Thyroid gland (tissue), 4 donors: Measurements from ENCODE around the gene DLG1. TPM values are rescaled to one million over a fixed set of nuclear protein-coding genes. Genes with fewer than 3 reads are reported as not detected.

ENCODE experiments used
- DNase-seq, 2 donors: peaks; one replicate each; pipeline ENCODE4 v3.0.0-alpha.2; 2019
- H3K27ac ChIP-seq, 3 donors: fragments of 200-600 bp; sonication (generic); 1 replicate in 2 of 3; 2 replicates in 1 of 3; pipeline ENCODE4 v1.5.1; 2016 to 2019; ENCODE audit warnings: mild to moderate bottlenecking in 1 of 3, moderate library complexity in 1 of 3
- H3K27me3 ChIP-seq: fragments of 200-600 bp; sonication (generic); one replicate; pipeline ENCODE4 v1.5.1; 2019
- H3K36me3 ChIP-seq, 2 donors: fragments of 200-600 bp; sonication (generic); one replicate each; pipeline ENCODE4 v1.5.1; 2016 to 2019
- H3K4me1 ChIP-seq, 2 donors: fragments of 200-600 bp; sonication (generic); one replicate each; pipeline ENCODE4 v1.5.1; 2017 to 2019
- H3K4me3 ChIP-seq, 3 donors: fragments of 200-600 bp; sonication (generic); replicated peaks in 1 of 3; 1 replicate in 2 of 3; 2 replicates in 1 of 3; pipeline ENCODE4 v1.5.1; 2016; ENCODE audit warnings: mild to moderate bottlenecking in 1 of 3
- H3K9me3 ChIP-seq: fragments of 200-600 bp; sonication (generic); one replicate; pipeline ENCODE4 v1.5.1; 2017
- CTCF ChIP-seq, 6 experiments: fragments of 200-600 bp in 3 of 6; fragments of 450-650 bp in 3 of 6; sonication (generic) in 3 of 6; IDR thresholded peaks; one replicate each; pipeline ENCODE4 v1.5.1; 2016 to 2019; ENCODE audit warnings: antibody characterized with exemption in 6 of 6, mild to moderate bottlenecking in 2 of 6, inconsistent platforms in 1 of 6, moderate library complexity in 1 of 6
- POLR2A ChIP-seq, 2 donors: fragments of 450-650 bp; IDR thresholded peaks; one replicate each; pipeline ENCODE4 v1.6.1; 2017; ENCODE audit warnings: antibody characterized with exemption in 2 of 2, mild to moderate bottlenecking in 2 of 2, moderate library complexity in 1 of 2
- WGBS, 2 donors: methylation state at CpG; one replicate each; pipeline ENCODE4 v1.1.5; 2017; 5-methylcytosine and 5-hydroxymethylcytosine counted together
- intact Hi-C: fragments of 100-400 bp; cut with DNase I; formaldehyde crosslinking; loops from one replicate; pipeline ENCODE4 v1.15.1; 2023
- total RNA-seq, 4 donors: library from RNA; depleted of rRNA; stranded (reverse); fragments of >200 nt; gene quantifications; one replicate each; pipeline ENCODE4 v1.2.3, GENCODE V29; 2016

Gene DLG1
- total RNA-seq, 4 donors from 2014 or later, result 111 to 233 (median 174) TPM

DNA sequence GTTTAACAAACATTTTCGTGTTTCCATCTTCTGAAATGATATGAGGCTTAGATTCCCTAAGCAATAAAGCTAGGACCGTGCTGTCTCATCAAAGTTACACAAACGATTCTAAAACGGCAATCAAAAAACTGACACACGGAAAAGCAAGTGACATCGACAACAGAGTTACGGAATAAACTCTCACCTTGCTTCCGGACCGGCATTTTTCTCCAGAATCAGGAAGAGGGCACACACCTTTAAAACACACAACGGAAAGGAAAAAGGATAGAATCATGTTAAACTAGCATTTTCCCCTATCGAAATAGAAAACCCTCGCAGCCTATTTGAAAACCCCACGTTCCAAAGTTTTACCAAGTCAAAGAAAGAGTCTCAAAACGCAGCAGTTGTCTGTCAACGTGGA is 1.4 kb downstream of the DLG1 start:
- Histone ChIP-seq H3K27ac (peak overlapping the region; percentile 84 to 97 (median 89)), H3K4me1 (peaks cover 14 to 32% of the 10 kb centered on the region in 2 donors), H3K4me3 (peak overlapping the region; percentile 54 to 97 (median 56)), H3K27me3 (no peaks in the 10 kb centered on the region), H3K36me3 (no peaks in the 10 kb centered on the region), H3K9me3 (no peaks in the 10 kb centered on the region)
- intact Hi-C loops, result no loop called here
- 1% methylated on average over 15 of the region's 15 CpGs for WGBS, 2 donors
- TF ChIP-seq POLR2A (IDR thresholded peaks at IDR 0.05) (peak in 1 of 2 donors; percentile 5), CTCF (IDR thresholded peaks at IDR 0.05) (no peak)
- DNase-seq, result no peak

GRCh38 chr3:197296545-197296944 is 1.9 kb downstream of the DLG1 start:
- H3K27me3 ChIP-seq, result no peaks in the 10 kb centered on the region
- H3K9me3 ChIP-seq, result no peaks in the 10 kb centered on the region
- no peak for DNase-seq
- intact Hi-C loops, result no loop called here
- peak overlapping the region in 2 of 3 donors; percentile 54 to 97 for H3K4me3 ChIP-seq
- no peak overlapping the region for H3K27ac ChIP-seq
- TF ChIP-seq CTCF (IDR thresholded peaks at IDR 0.05) (no peak), POLR2A (IDR thresholded peaks at IDR 0.05) (no peak)
- peaks cover 14 to 32% of the 10 kb centered on the region in 2 donors for H3K4me1 ChIP-seq
- 15 to 68% methylated on average over 2 of the region's 2 CpGs for WGBS, 2 donors
- no peaks in the 10 kb centered on the region for H3K36me3 ChIP-seq

DNA sequence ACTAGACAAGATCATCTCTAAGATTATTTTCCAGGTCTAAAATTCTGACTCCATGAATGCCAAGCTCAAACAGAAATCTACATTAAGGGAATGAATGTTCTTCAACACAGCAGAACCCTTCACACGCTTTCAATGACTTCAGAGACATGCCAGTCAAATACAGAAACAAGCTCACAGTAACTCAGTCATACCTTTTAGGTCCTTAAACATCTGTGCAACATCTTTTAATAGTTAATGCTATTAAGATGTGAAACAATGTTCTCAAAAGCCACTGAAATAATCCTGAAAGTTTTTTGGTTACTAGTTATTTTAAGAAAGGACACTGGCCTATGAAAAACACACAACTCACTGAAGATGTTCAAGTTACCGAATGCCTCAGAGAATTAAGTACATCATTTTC is 2.5 kb downstream of the DLG1 start:
- H3K4me1 ChIP-seq, result peaks cover 14 to 32% of the 10 kb centered on the region in 2 donors
- no peaks in the 10 kb centered on the region for H3K36me3 ChIP-seq
- H3K4me3 ChIP-seq, result no peak overlapping the region
- no peak for DNase-seq
- WGBS, 2 donors, result 70 to 75% methylated on average over 2 of the region's 2 CpGs
- no peaks in the 10 kb centered on the region for H3K9me3 ChIP-seq
- TF ChIP-seq CTCF (IDR thresholded peaks at IDR 0.05), result no peak
- TF ChIP-seq POLR2A (IDR thresholded peaks at IDR 0.05), result no peak
- intact Hi-C loops, result no loop called here
- no peak overlapping the region for H3K27ac ChIP-seq
- no peaks in the 10 kb centered on the region for H3K27me3 ChIP-seq

- TF ChIP-seq POLR2A (IDR thresholded peaks at IDR 0.05) (no peak), CTCF (IDR thresholded peaks at IDR 0.05) (no peak)
- no peak for DNase-seq
- Histone ChIP-seq H3K9me3 (no peaks in the 10 kb centered on the region), H3K4me1 (peaks cover 15 to 26% of the 10 kb centered on the region in 2 donors), H3K27ac (no peak overlapping the region), H3K27me3 (no peaks in the 10 kb centered on the region), H3K4me3 (no peak overlapping the region), H3K36me3 (no peaks in the 10 kb centered on the region)
- intact Hi-C loops, result no loop called here
- WGBS, 2 donors, result 76 to 77% methylated on average over 4 of the region's 4 CpGs
These were observed 4.7 kb downstream of the DLG1 start for GRCh38 chr3:197293605-197294237.

GRCh38 chr3:197292648-197293047 is 5.8 kb downstream of the DLG1 start:
- peaks cover 15 to 27% of the 10 kb centered on the region in 2 donors for H3K4me1 ChIP-seq
- DNase-seq, result no peak
- 0 to 86% methylated on average over 1 of the region's 1 CpG for WGBS, 2 donors

More at GRCh38 chr3:197292648-197293047, 5.8 kb downstream of the DLG1 start:
- Histone ChIP-seq H3K36me3 (no peaks in the 10 kb centered on the region), H3K4me3 (no peak overlapping the region), H3K27ac (no peak overlapping the region), H3K9me3 (no peaks in the 10 kb centered on the region), H3K27me3 (no peaks in the 10 kb centered on the region)
- intact Hi-C loops, result no loop called here
- TF ChIP-seq CTCF (IDR thresholded peaks at IDR 0.05), result no peak
- TF ChIP-seq POLR2A (IDR thresholded peaks at IDR 0.05), result no peak
